ENCODE results near the gene MYH11.

The MYH11 gene

GRCh38 chr16:15900357-15900756 is 43.5 kb upstream of the MYH11 start:
- no peaks in the 10 kb centered on the region for H3K36me3 ChIP-seq (replicated peaks; ENCODE audit: low read depth, low read length)

DNA sequence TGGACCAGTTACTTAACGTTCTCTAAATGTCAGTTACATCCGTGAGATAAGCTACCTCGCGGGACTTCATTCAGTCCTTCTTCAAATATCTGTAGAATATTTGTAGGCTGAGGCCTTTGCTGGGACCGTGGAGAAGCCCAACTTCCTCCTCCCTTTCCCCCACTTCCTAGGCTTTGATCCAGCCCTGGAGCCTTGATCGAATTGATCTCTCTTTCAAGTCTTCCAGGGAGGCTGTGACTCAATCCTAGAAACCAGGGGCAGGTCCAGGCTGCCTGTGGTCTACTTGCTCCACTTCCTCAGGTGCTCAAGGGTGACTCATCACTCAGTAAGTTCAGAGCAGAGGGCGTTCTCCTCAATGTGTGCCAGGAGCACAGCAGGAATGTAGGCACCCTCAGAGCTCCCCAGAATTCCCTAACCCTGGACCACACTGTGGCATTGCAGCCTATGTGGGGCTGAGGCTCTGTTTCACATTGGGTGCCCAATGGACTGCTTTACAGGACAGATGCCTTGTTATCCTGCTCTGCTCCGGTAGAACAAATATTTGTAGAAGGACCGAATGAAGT is 42.8 kb upstream of the MYH11 start:
- peak overlapping the region; percentile 88 for H3K4me2 ChIP-seq (ENCODE audit: low read length)
- H3K27ac ChIP-seq (ENCODE audit: low read length): peak overlapping the region; percentile 89
- no peaks in the 10 kb centered on the region for H3K9me3 ChIP-seq (ENCODE audit: insufficient read depth, low read length)
- no peaks in the 10 kb centered on the region for H4K20me1 ChIP-seq (ENCODE audit: insufficient read depth, low read length)
- peaks cover 49% of the 10 kb centered on the region for H3K4me1 ChIP-seq (ENCODE audit: low read length)
- H3K27me3 ChIP-seq (ENCODE audit: low read depth, low read length): no peaks in the 10 kb centered on the region
- no peaks in the 10 kb centered on the region for H3K79me2 ChIP-seq (ENCODE audit: low read length)
- TF ChIP-seq, protein P1, sequence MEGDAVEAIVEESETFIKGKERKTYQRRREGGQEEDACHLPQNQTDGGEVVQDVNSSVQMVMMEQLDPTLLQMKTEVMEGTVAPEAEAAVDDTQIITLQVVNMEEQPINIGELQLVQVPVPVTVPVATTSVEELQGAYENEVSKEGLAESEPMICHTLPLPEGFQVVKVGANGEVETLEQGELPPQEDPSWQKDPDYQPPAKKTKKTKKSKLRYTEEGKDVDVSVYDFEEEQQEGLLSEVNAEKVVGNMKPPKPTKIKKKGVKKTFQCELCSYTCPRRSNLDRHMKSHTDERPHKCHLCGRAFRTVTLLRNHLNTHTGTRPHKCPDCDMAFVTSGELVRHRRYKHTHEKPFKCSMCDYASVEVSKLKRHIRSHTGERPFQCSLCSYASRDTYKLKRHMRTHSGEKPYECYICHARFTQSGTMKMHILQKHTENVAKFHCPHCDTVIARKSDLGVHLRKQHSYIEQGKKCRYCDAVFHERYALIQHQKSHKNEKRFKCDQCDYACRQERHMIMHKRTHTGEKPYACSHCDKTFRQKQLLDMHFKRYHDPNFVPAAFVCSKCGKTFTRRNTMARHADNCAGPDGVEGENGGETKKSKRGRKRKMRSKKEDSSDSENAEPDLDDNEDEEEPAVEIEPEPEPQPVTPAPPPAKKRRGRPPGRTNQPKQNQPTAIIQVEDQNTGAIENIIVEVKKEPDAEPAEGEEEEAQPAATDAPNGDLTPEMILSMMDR (IDR thresholded peaks at IDR 0.05; ENCODE audit: low read depth, low read length): no peak
- no peak for TF ChIP-seq EZH2phosphoT487 (IDR thresholded peaks at IDR 0.05; ENCODE audit: low read depth)
- peak overlapping the region; percentile 38 for H3K4me3 ChIP-seq (ENCODE audit: low read length)
- H3K36me3 ChIP-seq (replicated peaks; ENCODE audit: low read depth, low read length): no peaks in the 10 kb centered on the region
- peak overlapping the region; percentile 36; the same call in 1 of the 2 replicates for H3K9ac ChIP-seq (ENCODE audit: low read length)
- 0 out of 2 replicates have a peak overlapping the region, but pooled peaks have one; percentile 1 for H2AFZ ChIP-seq (ENCODE audit: low read depth, low read length)

More at GRCh38 chr16:15900357-15900756, 43.5 kb upstream of the MYH11 start:
- no peak overlapping the region for H3K27ac ChIP-seq (ENCODE audit: low read length)
- H3K9me3 ChIP-seq (ENCODE audit: insufficient read depth, low read length): no peaks in the 10 kb centered on the region
- no peaks in the 10 kb centered on the region for H3K27me3 ChIP-seq (ENCODE audit: low read depth, low read length)
- TF ChIP-seq, protein P1 (IDR thresholded peaks at IDR 0.05; ENCODE audit: low read depth, low read length): no peak
- no peak overlapping the region for H3K4me3 ChIP-seq (ENCODE audit: low read length)
- H3K9ac ChIP-seq (ENCODE audit: low read length): no peak overlapping the region
- no peak overlapping the region for H3K4me2 ChIP-seq (ENCODE audit: low read length)
- H4K20me1 ChIP-seq (ENCODE audit: insufficient read depth, low read length): no peaks in the 10 kb centered on the region
- no peak overlapping the region for H2AFZ ChIP-seq (ENCODE audit: low read depth, low read length)
- H3K4me1 ChIP-seq (ENCODE audit: low read length): peaks cover 49% of the 10 kb centered on the region
- H3K79me2 ChIP-seq (ENCODE audit: low read length): no peaks in the 10 kb centered on the region

DNA sequence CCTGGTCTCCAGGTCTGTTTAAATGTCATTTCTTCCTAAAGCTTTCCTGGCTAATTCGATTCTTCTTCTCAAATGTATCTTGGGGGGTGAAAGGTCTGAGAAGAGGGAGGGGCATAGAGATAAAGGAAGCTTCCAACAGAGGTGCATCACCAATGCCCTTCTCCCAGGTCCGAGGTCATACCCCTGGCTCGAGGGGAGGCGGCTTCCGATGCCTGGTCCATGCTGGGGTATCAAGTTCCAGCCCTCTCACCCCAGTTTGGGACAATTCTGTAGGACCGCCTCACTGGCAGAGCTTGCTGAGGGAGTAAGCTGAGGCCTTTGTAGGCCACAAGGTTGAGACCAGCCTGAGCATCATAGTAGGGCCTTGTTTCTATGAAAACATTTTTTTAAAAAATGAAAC is 41.8 kb upstream of the MYH11 start:
- H3K4me1 ChIP-seq (ENCODE audit: low read length): peaks cover 49% of the 10 kb centered on the region
- H3K79me2 ChIP-seq (ENCODE audit: low read length): no peaks in the 10 kb centered on the region
- H3K4me2 ChIP-seq (ENCODE audit: low read length): peak overlapping the region; percentile 88
- H2AFZ ChIP-seq (ENCODE audit: low read depth, low read length): peak overlapping the region; percentile 87; the same call in 1 of the 2 replicates
- H4K20me1 ChIP-seq (ENCODE audit: insufficient read depth, low read length): no peaks in the 10 kb centered on the region
- peak overlapping the region; percentile 89 for H3K27ac ChIP-seq (ENCODE audit: low read length)
- H3K9me3 ChIP-seq (ENCODE audit: insufficient read depth, low read length): no peaks in the 10 kb centered on the region
- peak overlapping the region; percentile 27; the same call in 1 of the 2 replicates for H3K9ac ChIP-seq (ENCODE audit: low read length)
- H3K36me3 ChIP-seq (replicated peaks; ENCODE audit: low read depth, low read length): no peaks in the 10 kb centered on the region
- H3K4me3 ChIP-seq (ENCODE audit: low read length): peak overlapping the region; percentile 73; the same call in 1 of the 2 replicates
- TF ChIP-seq, protein P1 (IDR thresholded peaks at IDR 0.05; ENCODE audit: low read depth, low read length): no peak
- no peak for TF ChIP-seq EZH2phosphoT487 (IDR thresholded peaks at IDR 0.05; ENCODE audit: low read depth)
- no peaks in the 10 kb centered on the region for H3K27me3 ChIP-seq (ENCODE audit: low read depth, low read length)

DNA sequence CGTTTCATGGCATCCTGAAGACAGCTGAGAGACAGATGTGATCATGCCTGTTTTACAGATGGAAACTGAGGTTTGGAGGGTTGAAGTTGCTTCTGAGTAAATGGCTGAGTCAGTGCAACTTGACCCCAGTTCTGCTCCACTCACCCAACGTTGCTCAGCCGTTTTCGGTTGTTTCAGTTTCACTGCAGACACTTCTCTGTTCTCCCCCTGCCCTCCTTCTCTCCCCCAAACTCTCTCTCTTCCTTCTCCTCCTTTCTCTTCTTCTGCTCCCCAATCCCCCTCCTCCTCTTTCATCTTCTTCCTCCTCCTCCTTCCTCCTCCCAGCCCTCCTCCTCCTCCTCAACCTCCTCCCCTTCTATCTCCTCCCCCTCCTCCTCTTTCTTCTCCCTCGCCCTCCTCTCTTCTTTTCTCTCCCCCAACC is 41.0 kb upstream of the MYH11 start:
- peaks cover 49% of the 10 kb centered on the region for H3K4me1 ChIP-seq (ENCODE audit: low read length)
- no peaks in the 10 kb centered on the region for H3K79me2 ChIP-seq (ENCODE audit: low read length)
- H3K4me2 ChIP-seq (ENCODE audit: low read length): peak overlapping the region; percentile 88
- no peaks in the 10 kb centered on the region for H3K9me3 ChIP-seq (ENCODE audit: insufficient read depth, low read length)
- TF ChIP-seq, protein P1 (IDR thresholded peaks at IDR 0.05; ENCODE audit: low read depth, low read length): no peak
- no peak for TF ChIP-seq EZH2phosphoT487 (IDR thresholded peaks at IDR 0.05; ENCODE audit: low read depth)
- no peaks in the 10 kb centered on the region for H3K27me3 ChIP-seq (ENCODE audit: low read depth, low read length)
- H3K27ac ChIP-seq (ENCODE audit: low read length): peak overlapping the region; percentile 89
- H3K4me3 ChIP-seq (ENCODE audit: low read length): peak overlapping the region; percentile 73
- H2AFZ ChIP-seq (ENCODE audit: low read depth, low read length): peak overlapping the region; percentile 87
- no peaks in the 10 kb centered on the region for H3K36me3 ChIP-seq (replicated peaks; ENCODE audit: low read depth, low read length)
- no peaks in the 10 kb centered on the region for H4K20me1 ChIP-seq (ENCODE audit: insufficient read depth, low read length)
- peak overlapping the region; percentile 71 for H3K9ac ChIP-seq (ENCODE audit: low read length)
